ENCODE data around the gene ADA. TPM values are rescaled to one million over a fixed set of nuclear protein-coding genes. Genes with fewer than 3 reads are reported as not detected.

The ADA gene
- total and polyA plus RNA-seq, 9 of the 15 experiments (the other 6 are each of a cell fraction or from before 2014, with no cell fraction given): 2.4 to 26.1 (median 5.3) TPM

DNA sequence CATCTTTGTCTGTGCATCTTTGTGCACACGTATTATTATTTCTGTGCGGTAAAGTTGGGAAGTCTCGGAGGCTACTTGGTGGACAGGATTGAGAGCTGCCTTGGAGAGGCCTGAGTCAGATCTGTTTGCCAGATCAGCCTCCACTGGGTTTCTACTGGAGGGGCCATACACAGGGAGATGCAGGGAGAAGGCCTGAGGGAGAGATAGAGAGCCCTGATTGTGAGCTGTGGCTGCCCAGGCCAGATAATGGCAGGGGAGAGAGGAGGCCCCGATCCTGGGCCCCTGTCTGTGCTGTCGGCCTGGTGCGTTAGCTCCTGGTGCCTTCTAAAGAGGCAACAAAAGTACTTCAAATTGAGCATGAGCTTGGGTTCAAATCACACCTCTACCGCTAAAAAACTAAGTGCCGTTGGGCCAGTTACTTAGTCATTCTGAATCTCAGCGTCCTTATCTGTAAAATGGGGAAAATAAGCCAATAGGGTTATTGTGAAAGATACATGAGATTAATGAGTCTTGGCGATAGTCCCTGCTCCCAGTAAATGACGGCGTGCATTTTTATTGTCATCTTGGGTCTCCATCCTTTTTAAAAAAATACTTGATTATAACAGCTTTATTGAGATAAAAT is 27.6 kb upstream of the ADA start (continued):
- TF ChIP-seq, protein P1, sequence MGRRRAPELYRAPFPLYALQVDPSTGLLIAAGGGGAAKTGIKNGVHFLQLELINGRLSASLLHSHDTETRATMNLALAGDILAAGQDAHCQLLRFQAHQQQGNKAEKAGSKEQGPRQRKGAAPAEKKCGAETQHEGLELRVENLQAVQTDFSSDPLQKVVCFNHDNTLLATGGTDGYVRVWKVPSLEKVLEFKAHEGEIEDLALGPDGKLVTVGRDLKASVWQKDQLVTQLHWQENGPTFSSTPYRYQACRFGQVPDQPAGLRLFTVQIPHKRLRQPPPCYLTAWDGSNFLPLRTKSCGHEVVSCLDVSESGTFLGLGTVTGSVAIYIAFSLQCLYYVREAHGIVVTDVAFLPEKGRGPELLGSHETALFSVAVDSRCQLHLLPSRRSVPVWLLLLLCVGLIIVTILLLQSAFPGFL (CRISPR knock-in tag; IDR thresholded peaks at IDR 0.05): no peak
- TF ChIP-seq FOSL1 (tag; conservative IDR thresholded peaks at IDR 0.05): peak; percentile 73
- TF ChIP-seq, protein P2, sequence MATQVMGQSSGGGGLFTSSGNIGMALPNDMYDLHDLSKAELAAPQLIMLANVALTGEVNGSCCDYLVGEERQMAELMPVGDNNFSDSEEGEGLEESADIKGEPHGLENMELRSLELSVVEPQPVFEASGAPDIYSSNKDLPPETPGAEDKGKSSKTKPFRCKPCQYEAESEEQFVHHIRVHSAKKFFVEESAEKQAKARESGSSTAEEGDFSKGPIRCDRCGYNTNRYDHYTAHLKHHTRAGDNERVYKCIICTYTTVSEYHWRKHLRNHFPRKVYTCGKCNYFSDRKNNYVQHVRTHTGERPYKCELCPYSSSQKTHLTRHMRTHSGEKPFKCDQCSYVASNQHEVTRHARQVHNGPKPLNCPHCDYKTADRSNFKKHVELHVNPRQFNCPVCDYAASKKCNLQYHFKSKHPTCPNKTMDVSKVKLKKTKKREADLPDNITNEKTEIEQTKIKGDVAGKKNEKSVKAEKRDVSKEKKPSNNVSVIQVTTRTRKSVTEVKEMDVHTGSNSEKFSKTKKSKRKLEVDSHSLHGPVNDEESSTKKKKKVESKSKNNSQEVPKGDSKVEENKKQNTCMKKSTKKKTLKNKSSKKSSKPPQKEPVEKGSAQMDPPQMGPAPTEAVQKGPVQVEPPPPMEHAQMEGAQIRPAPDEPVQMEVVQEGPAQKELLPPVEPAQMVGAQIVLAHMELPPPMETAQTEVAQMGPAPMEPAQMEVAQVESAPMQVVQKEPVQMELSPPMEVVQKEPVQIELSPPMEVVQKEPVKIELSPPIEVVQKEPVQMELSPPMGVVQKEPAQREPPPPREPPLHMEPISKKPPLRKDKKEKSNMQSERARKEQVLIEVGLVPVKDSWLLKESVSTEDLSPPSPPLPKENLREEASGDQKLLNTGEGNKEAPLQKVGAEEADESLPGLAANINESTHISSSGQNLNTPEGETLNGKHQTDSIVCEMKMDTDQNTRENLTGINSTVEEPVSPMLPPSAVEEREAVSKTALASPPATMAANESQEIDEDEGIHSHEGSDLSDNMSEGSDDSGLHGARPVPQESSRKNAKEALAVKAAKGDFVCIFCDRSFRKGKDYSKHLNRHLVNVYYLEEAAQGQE (IDR thresholded peaks at IDR 0.05; ENCODE audit: borderline replicate concordance): 0 out of 2 replicates have a peak, but pooled peaks have one; percentile 5
- TF ChIP-seq, protein P2 (CRISPR knock-in tag; IDR thresholded peaks at IDR 0.05; ENCODE audit: low read depth): no peak
- TF ChIP-seq, protein P3, sequence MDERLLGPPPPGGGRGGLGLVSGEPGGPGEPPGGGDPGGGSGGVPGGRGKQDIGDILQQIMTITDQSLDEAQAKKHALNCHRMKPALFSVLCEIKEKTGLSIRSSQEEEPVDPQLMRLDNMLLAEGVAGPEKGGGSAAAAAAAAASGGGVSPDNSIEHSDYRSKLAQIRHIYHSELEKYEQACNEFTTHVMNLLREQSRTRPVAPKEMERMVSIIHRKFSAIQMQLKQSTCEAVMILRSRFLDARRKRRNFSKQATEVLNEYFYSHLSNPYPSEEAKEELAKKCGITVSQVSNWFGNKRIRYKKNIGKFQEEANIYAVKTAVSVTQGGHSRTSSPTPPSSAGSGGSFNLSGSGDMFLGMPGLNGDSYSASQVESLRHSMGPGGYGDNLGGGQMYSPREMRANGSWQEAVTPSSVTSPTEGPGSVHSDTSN (CRISPR knock-in tag; IDR thresholded peaks at IDR 0.05; ENCODE audit: low read depth): no peak
- TF ChIP-seq, protein P3 (tag; conservative IDR thresholded peaks at IDR 0.05; ENCODE audit: low read depth): 0 out of 2 replicates have a peak, but pooled peaks have one; percentile 19
- TF ChIP-seq, protein P4, sequence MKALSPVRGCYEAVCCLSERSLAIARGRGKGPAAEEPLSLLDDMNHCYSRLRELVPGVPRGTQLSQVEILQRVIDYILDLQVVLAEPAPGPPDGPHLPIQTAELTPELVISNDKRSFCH (CRISPR knock-in tag; IDR thresholded peaks at IDR 0.05): no peak
- TF ChIP-seq, protein P4 (tag; IDR thresholded peaks at IDR 0.05): 0 out of 2 replicates have a peak, but pooled peaks have one; percentile 19
- TF ChIP-seq CBFA2T2 (conservative IDR thresholded peaks at IDR 0.05): peak; percentile 25; the same call in 1 of the 2 replicates
- 0 out of 2 replicates have a peak, but pooled peaks have one; percentile 24 for TF ChIP-seq NCOR1 (IDR thresholded peaks at IDR 0.05)
- peak; percentile 25; the same call in 1 of the 2 replicates for TF ChIP-seq TCF3 (CRISPR knock-in tag; IDR thresholded peaks at IDR 0.05)
- TF ChIP-seq, protein P5, sequence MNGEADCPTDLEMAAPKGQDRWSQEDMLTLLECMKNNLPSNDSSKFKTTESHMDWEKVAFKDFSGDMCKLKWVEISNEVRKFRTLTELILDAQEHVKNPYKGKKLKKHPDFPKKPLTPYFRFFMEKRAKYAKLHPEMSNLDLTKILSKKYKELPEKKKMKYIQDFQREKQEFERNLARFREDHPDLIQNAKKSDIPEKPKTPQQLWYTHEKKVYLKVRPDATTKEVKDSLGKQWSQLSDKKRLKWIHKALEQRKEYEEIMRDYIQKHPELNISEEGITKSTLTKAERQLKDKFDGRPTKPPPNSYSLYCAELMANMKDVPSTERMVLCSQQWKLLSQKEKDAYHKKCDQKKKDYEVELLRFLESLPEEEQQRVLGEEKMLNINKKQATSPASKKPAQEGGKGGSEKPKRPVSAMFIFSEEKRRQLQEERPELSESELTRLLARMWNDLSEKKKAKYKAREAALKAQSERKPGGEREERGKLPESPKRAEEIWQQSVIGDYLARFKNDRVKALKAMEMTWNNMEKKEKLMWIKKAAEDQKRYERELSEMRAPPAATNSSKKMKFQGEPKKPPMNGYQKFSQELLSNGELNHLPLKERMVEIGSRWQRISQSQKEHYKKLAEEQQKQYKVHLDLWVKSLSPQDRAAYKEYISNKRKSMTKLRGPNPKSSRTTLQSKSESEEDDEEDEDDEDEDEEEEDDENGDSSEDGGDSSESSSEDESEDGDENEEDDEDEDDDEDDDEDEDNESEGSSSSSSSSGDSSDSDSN (IDR thresholded peaks at IDR 0.05; ENCODE audit: borderline replicate concordance in 1 of 2, low read depth in 2 of 2, low read length in 2 of 2): peak in 1 of 2 experiments; percentile 51; a peak in 1 of 4 replicates
